Gastroesophageal sphincter (tissue), 3 donors: ENCODE results near the gene PHOX2A.

ENCODE experiments used
- EP300 ChIP-seq: sonication (generic); formaldehyde crosslinking; IDR thresholded peaks from one replicate; pipeline ENCODE4 v1.6.1; 2017; ENCODE audit warnings: antibody characterized with exemption, mild to moderate bottlenecking
- POLR2A ChIP-seq, 2 donors: fragments of 450-650 bp; IDR thresholded peaks; one replicate each; pipeline ENCODE4 v1.6.1; 2017; ENCODE audit warnings: antibody characterized with exemption in 2 of 2, mild to moderate bottlenecking in 2 of 2, moderate library complexity in 1 of 2
- TF ChIP-seq, protein P1 (sequence below), 4 experiments: fragments of 200-600 bp in 2 of 4; fragments of 450-650 bp in 2 of 4; sonication (generic) in 1 of 4; IDR thresholded peaks; one replicate each; pipeline ENCODE4 v1.5.1; 2017 to 2019; ENCODE audit warnings: antibody characterized with exemption in 4 of 4, mild to moderate bottlenecking in 2 of 4, moderate library complexity in 2 of 4

DNA sequence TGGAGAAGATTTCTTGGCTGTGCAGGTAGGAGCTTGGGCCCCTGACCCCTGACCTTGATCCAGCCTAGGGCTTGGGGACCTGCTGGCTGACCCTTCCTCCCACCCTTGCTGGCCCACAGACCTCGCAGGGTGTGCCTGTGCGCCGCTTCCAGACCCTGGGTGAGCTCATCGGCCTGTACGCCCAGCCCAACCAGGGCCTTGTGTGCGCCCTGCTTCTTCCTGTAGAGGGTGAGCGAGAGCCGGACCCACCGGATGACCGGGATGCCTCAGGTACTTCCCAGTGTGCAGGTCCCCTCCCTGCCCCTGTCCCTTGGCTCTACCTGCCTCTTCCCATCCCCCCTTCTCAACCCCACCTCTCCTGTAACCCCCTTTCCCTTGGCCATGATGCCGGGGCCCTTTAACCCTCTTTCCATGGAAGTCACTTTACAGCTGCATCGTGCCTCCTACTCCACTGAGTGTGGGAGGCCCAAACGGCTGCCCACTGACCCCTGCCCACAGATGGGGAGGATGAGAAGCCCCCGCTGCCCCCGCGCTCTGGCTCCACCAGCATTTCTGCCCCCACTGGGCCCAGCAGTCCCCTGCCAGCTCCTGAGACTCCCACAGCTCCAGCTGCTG, 15.6 kb downstream of the PHOX2A start:
- TF ChIP-seq, protein P1, sequence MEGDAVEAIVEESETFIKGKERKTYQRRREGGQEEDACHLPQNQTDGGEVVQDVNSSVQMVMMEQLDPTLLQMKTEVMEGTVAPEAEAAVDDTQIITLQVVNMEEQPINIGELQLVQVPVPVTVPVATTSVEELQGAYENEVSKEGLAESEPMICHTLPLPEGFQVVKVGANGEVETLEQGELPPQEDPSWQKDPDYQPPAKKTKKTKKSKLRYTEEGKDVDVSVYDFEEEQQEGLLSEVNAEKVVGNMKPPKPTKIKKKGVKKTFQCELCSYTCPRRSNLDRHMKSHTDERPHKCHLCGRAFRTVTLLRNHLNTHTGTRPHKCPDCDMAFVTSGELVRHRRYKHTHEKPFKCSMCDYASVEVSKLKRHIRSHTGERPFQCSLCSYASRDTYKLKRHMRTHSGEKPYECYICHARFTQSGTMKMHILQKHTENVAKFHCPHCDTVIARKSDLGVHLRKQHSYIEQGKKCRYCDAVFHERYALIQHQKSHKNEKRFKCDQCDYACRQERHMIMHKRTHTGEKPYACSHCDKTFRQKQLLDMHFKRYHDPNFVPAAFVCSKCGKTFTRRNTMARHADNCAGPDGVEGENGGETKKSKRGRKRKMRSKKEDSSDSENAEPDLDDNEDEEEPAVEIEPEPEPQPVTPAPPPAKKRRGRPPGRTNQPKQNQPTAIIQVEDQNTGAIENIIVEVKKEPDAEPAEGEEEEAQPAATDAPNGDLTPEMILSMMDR (IDR thresholded peaks at IDR 0.05) = peak in 3 of 4 experiments; percentile 29 to 37 (median 33)
- TF ChIP-seq POLR2A (IDR thresholded peaks at IDR 0.05) = no peak
- no peak for TF ChIP-seq EP300
